Head of caudate nucleus (tissue), 42 donors: ENCODE measurements around the gene CMTM8.
A peak's percentile ranks its signal among the peaks of the same experiment; 100 is the strongest.

Experiments used
- DNase-seq, 42 donors: peaks; one replicate each; pipeline versions ENCODE4 v3.0.0 to v3.0.0-alpha.2; 2020 to 2021; ENCODE audit warnings: mixed read lengths in 7 of 42
- intact Hi-C: fragments of 100-400 bp; cut with DNase I; formaldehyde crosslinking; loops from one replicate; pipeline ENCODE4 v1.15.0; 2022

Gene CMTM8

DNA sequence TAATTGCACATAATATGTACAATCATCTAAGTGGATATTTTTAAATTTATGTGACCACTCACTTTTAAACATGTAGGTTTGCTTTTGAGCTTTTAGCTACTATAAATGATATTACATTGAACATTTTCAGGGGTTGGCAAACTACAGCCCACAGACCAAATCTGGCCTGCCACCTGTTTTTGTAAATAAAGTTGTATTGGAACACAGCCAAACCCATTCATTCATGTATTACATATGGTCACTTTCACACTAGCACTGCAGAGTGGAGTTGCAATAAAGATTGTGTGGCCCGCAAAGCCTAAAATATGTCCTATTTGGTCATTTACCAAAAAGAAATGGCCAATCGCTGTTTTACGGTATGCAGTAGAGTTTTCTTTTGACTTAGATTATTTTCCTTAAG is 174.4 kb downstream of the CMTM8 start:
- intact Hi-C loops = no loop called here
- peak in 1 of 42 donors; percentile 3 for DNase-seq

DNA sequence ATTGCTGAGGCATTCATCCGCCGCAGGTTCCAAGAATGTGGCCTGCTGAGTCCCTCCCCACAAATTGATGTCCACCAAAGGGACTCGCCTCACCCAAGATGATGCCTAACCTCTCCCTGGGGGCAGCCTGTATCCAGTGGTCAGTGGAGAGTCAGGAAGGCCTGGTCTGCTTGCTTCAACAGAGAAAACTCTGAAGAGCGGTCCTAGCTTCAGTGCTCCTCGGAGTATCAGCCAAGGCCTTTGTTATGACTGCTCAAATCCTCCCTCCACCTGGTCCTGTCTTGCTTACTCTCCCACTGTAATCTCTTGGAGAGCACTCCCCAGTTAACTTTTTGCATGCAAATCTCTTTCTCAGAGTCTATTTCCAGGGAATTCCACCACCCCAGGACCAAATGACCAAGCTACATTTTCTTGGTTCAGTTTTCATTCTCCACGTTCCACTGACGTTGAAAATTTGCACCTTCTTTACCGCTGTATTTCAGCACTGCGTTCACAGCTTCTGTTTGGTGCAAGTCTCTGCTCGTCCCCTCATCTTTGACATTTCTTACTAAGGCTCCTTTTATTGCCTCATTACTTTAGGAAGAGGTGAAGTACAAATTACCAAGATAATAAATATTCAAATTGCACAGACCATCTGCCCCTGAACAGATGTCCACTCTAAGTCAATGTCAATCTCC is 175.5 kb downstream of the CMTM8 start:
- peak in 1 of 42 donors; percentile 13 for DNase-seq
- intact Hi-C loops = no loop called here

DNA sequence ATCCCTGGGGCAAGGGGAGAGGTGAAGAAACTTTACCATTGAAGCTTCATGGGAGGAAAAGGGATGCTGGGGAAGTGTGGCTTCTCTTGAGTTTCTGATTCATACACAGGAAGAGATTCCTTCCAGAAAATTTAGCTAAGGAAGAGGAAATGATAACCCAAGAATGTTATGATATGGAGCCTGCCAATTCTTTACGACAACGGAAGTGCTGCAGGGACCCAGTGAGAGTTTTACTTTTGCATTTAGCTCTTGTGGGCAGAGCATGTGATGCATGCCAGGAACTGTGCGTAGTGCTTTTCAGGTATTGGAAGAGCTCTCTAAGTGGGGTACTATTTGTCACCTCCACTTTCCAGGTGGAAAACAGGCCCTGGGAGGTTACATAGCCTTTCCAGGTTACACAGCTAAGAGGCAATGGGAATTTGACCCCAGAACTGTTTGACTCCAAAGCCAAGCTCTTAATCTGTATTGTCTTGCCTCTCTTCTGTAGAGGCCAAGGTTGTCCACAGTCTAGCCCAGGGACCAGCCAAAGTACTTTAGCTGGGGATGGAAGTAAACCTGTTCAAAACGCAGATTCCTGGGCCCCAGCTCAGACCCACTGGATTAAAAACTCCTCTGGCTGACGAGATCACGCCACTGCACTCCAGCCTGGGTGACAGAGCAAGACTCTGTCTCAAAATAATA is 176.2 kb downstream of the CMTM8 start:
- intact Hi-C loops = no loop called here
- DNase-seq = peak in 1 of 42 donors; percentile 24

DNA sequence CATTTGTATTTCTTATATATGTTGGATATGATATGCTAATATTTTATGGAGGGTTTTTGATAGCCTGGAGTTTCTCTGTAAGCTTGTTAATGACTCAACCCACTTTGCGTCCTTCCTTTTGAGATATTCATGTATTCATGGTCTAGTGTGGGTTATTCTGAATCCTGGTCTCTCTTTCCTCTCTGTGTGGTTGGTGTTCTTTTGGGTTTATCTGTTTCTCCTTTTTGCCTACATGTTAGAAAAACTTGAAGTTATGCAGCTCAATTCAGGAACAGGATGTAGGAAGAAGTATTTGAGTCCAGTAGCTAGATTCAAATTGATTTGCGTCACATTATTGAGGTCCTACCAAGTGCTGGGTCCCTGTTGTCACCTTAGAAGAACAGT is 181.3 kb downstream of the CMTM8 start:
- no peak for DNase-seq
- intact Hi-C loops = no loop called here
